H7 (cell line): ENCODE measurements around the gene DAPK2. TPM values are rescaled to one million over a fixed set of nuclear protein-coding genes. Genes with fewer than 3 reads are reported as not detected.

Source experiments
- DNase-seq: peaks from one replicate; pipeline ENCODE4 v3.0.0; 2012
- H3K27me3 ChIP-seq: 2 replicates; pipeline ENCODE4 v1.6.0; 2011; ENCODE audit warnings: mild to moderate bottlenecking, low read length; ENCODE audit not compliant: control insufficient read depth, insufficient read depth
- H3K36me3 ChIP-seq: replicated peaks from 2 replicates; pipeline ENCODE4 v1.5.1; 2011; ENCODE audit warnings: low read length; ENCODE audit not compliant: control insufficient read depth, insufficient read depth
- H3K4me3 ChIP-seq: 2 replicates; pipeline ENCODE4 v1.5.1; 2011; ENCODE audit warnings: low read depth, mild to moderate bottlenecking, control low read depth, low read length, moderate library complexity; ENCODE audit not compliant: insufficient read depth
- total RNA-seq: library from RNA; depleted of rRNA; stranded (reverse); fragments of >200 nt; shearing (Covaris generic); gene quantifications from 2 replicates; pipeline ENCODE4 v1.2.3, GENCODE V29; 2014

Gene DAPK2
- total RNA-seq, 1 experiment from 2014 or later, result 1.9 TPM

DNA sequence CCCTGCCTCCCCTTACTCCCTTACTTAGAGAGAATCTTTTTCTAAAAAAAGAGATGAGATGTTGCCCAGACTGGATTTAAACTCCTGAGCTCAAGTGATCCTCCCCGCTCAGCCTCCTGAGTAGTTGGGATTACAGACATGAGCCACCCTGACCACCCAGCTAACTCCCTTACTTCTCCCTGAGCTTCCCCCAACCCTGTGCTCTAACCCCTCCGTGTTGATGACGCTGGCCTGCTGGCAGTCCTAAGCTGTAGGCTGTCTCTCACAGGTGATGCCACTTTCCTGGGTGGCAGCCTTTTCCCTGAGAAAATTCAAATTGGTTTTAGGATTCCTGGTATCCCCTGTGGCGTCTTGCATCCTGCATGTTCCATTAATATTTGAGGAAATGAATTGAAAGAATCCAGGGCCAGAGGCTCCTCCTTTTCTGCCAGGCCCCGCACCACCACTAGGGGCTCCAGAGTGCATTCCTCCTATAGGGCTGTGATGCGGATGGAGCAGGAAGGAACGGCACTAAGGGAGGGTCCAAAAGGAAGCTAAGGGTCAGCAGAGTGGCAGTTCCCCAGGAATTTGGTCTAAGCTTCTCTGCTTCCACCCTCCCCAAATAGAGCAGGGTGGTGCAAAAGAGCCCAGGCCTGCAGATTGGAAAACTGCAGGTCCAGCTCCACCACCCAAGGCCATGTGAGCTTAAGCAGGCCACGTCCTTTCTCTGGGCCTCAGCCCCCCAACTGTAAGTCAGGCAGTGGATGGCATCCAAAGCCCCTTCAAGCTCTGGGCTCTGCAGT is 101.1 kb downstream of the DAPK2 start:
- DNase-seq, result peak; percentile 85
- H3K36me3 ChIP-seq, result no peaks in the 10 kb centered on the region
- no peaks in the 10 kb centered on the region for H3K27me3 ChIP-seq
- no peak overlapping the region for H3K4me3 ChIP-seq

DNA sequence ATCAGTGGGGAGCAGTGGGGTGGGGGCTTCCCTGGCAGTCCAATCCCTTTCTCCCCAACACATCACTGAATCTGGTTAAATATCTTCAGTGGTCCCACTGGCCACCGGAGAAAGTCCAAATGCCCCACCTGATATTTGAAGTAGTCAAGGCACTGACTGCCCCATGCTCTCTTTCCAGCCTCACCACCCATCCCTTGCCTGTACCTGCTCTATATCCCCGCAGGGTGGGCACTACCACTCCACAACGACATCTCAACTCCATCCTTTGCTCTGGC is 101.7 kb downstream of the DAPK2 start:
- no peak for DNase-seq
- no peaks in the 10 kb centered on the region for H3K36me3 ChIP-seq
- no peak overlapping the region for H3K4me3 ChIP-seq
- no peaks in the 10 kb centered on the region for H3K27me3 ChIP-seq

- no peaks in the 10 kb centered on the region for H3K36me3 ChIP-seq
- H3K4me3 ChIP-seq, result no peak overlapping the region
- DNase-seq, result no peak
- no peaks in the 10 kb centered on the region for H3K27me3 ChIP-seq
Observed at GRCh38 chr15:63943829-63944680, 102.2 kb downstream of the DAPK2 start.

DNA sequence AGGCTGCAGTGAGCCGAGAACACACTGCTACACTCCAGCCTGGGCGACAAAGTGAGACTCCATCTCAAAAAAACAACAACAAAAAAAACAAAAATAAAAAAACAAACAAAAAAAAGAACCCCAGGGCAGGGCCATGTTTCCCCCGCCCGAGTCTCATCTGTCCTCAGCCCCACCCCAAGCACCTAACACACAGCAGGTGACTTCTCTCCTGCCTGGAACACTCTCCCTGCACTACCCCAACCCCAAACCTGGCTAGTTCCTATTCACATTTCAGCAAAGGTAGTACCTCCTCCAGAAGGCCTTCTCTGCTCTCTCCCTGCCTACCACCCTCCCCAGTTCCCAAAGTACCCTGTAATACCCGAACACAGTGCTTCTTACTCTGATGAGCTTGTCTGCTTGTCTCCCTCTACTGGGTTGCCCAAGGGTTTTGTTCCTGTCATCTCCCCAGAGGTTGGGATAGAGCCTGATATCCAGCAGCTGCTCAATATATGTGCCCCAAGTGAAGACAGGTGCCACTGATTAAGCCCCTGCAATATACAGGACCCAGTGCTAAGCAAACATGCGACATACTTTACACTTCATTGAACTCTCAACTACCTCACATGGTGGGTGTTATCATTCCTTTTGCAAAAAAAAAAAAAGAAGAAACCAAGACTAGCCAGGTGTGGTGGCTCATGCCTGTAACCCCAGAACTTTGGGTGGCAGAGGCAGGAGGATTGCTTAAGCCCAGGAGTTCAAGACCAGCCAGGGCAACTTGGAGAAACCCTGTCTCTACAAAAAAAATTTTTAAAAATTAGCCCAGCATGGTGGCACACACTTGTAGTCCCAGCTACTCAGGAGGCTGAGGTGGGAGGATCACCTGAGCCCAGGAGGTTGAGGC is 103.6 kb downstream of the DAPK2 start:
- H3K36me3 ChIP-seq, result no peaks in the 10 kb centered on the region
- H3K4me3 ChIP-seq, result no peak overlapping the region
- no peaks in the 10 kb centered on the region for H3K27me3 ChIP-seq
- no peak for DNase-seq

GRCh38 chr15:63941698-63942465 is 104.4 kb downstream of the DAPK2 start:
- no peak overlapping the region for H3K4me3 ChIP-seq
- no peaks in the 10 kb centered on the region for H3K27me3 ChIP-seq
- no peaks in the 10 kb centered on the region for H3K36me3 ChIP-seq
- DNase-seq, result no peak

- H3K27me3 ChIP-seq, result no peaks in the 10 kb centered on the region
- H3K4me3 ChIP-seq, result no peak overlapping the region
- H3K36me3 ChIP-seq, result no peaks in the 10 kb centered on the region
- no peak for DNase-seq
Observed at GRCh38 chr15:63940966-63941620, 105.2 kb downstream of the DAPK2 start.

GRCh38 chr15:63939531-63940130 is 106.7 kb downstream of the DAPK2 start:
- Histone ChIP-seq H3K4me3 (no peak overlapping the region), H3K36me3 (no peaks in the 10 kb centered on the region), H3K27me3 (no peaks in the 10 kb centered on the region)
- no peak for DNase-seq

DNA sequence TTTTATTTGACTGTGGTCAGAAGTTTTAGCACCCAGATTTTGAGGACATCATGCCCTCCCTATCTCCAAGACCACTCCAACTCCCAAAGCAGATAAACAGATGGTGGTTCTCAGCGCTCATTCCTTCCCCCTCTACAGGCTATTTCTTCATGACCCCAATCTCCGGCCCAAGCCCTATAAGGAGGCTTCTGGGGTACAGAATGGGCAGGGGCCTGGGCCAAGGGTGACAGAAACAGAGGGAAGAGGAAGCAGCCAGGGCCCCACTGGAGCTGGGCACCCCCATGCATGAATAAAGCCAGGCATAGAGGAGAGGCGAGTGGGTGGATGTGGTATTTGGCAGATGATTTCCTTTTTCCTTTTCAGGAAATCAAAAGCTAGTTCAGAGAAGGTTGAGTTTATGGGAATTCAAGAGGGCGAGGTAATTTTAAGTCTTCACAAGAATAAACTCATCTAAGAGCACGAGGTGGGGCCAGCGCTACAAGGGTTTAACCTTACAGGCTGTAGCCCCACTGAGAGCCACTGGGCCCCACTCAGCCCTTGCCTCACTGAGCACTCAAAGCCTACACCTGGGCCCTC is 107.7 kb downstream of the DAPK2 start:
- no peak for DNase-seq
- no peak overlapping the region for H3K4me3 ChIP-seq
- H3K27me3 ChIP-seq, result no peaks in the 10 kb centered on the region
- H3K36me3 ChIP-seq, result no peaks in the 10 kb centered on the region

DNA sequence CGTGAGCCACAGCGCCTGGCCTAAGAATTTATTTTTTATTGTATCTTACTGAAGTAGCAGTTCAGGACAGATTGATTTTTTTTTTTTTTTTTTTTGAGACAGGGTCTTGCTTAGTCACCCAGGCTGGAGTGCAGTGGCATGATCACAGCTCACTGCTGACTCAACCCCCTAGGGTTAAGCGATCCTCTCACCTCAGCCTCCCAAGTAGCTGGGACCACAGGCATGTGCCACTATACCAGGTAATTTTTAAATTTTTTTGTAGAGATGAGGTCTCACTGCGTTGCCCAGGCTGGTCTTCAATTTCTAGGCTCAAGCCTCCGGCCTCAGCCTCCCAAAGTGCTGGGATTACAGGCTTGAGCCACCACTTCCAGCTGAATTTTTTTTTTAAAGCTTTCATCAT is 112.8 kb downstream of the DAPK2 start:
- Histone ChIP-seq H3K36me3 (no peaks in the 10 kb centered on the region), H3K4me3 (no peak overlapping the region), H3K27me3 (no peaks in the 10 kb centered on the region)
- no peak for DNase-seq

- no peak for DNase-seq
- Histone ChIP-seq H3K36me3 (no peaks in the 10 kb centered on the region), H3K27me3 (no peaks in the 10 kb centered on the region), H3K4me3 (no peak overlapping the region)
Observed at GRCh38 chr15:63931556-63931955, 114.7 kb downstream of the DAPK2 start.

DNA sequence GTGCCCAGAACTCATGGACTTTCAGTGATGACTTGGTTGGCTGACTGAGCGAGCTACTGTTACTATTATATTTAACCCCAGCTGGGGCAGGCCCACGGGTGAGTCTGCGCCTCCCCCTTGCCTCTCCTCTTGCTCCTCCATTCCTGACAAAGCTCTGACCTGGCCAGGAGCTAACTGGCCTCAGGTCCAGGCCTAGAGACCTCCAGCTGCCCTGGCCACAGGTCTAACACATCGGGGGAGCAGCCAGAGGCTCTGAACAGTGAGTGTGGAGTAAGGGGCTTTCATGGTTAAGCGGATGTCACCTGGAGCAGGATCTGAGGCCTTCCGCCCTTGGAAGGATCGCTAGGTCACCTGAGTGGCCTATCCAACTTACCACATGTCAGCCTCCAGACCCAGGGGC is 116.3 kb downstream of the DAPK2 start:
- DNase-seq, result no peak

DNA sequence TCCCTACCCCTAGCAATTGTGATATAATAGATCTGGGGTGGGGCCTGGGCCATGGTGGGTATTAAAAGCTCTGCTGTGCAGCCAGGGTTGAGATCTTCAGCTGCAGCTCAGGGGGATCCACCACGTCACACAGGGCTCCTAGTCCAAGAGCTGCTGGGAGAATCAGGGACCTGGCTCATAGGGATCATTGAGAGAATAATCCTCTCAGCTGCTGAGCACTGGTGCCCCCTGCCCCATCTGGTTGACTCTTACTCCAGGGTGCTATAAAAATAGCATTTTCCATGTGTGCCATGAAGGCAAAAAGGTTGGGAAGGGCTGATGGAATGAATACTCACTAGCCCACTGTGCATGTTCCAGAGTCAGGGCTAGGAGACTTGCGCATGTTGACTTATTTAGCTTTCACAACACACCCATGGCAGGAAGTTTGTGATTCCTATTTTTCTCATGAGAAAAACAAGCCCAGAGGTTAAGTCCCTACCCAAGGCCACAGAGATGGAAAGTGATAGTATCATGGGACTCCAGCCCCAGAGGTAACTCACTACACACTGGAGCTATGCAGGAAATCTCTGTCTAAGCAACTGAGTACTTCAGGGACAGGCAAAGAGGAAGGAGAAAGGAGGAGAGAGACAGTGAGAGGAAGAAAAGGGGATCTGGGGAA is 118.0 kb downstream of the DAPK2 start:
- no peak overlapping the region for H3K4me3 ChIP-seq
- DNase-seq, result no peak
- no peaks in the 10 kb centered on the region for H3K27me3 ChIP-seq
- H3K36me3 ChIP-seq, result no peaks in the 10 kb centered on the region

More for the DNA sequence above, 116.3 kb downstream of the DAPK2 start:
- Histone ChIP-seq H3K4me3 (no peak overlapping the region), H3K36me3 (no peaks in the 10 kb centered on the region), H3K27me3 (no peaks in the 10 kb centered on the region)
